GM19023 (cell line): Measurements from ENCODE around the gene SSR3.
A peak's percentile ranks its signal among the peaks of the same experiment; 100 is the strongest.
"Not testable (repeated sequence)": the region's sequence is repeated elsewhere in the genome, so short reads cannot be mapped to it uniquely, and the experiment has no call there.

Source experiments
- ATAC-seq: cut with Tn5 transposase; IDR thresholded peaks from one replicate; pipeline ENCODE4 v1.9.1; 2021; ENCODE audit warnings: mild to moderate bottlenecking, moderate library complexity; ENCODE audit not compliant: unreplicated experiment

SSR3 gene

DNA sequence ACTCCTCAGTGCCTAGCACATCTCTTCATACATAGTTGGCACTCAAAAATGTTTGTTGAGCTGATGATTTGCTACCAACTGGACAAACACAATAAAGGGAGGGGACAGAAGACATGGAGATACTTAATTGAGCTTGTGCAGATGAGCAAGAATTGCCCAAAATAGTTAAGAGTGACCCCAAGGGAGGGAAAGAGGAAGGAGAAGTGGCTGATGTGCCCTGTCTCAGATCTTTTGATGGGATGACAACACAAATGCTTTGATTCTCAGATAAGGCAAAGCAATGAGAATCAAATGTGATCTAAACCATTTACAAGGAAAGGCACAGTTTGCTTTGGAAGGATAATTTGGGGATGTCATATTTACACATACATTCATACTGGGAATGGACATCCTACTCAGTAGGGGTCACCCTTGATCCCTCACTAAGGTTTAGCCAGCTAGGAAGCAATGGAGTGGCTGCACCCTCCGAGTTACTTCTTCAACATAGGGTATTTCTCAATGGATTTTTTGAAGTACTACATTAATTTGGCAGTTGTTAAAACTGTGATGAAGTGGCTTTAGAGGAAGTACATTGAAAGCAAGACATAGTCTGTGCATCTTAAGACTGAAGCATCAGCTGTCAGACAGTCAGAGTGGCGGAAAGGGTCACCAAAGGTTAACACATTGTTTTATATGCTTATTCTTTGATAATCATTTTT is 21.9 kb upstream of the SSR3 start:
- no peak for ATAC-seq

DNA sequence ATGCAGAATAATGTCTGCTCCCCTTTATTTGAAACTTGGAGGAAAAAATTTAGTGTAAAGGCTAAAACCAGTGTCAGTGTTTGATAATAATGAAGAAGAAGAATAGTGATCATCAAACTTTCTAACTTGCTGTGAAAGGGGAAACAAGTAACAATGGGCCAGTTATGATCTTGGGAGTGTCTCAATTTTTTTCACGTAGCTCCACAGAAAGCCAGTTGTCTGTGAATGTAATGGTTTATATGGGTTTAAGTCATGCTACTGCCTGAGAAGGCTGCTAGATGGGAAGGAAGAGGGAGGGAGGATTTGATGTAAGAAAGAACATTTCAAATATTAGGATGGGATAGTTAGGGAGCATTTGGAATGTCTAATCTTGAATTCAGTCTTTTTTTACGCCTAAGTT is 21.1 kb upstream of the SSR3 start:
- ATAC-seq: no peak

GRCh38 chr3:156575641-156576040 is 20.7 kb upstream of the SSR3 start:
- ATAC-seq: no peak

GRCh38 chr3:156569881-156570280 is 15.0 kb upstream of the SSR3 start:
- ATAC-seq: not testable (repeated sequence)

DNA sequence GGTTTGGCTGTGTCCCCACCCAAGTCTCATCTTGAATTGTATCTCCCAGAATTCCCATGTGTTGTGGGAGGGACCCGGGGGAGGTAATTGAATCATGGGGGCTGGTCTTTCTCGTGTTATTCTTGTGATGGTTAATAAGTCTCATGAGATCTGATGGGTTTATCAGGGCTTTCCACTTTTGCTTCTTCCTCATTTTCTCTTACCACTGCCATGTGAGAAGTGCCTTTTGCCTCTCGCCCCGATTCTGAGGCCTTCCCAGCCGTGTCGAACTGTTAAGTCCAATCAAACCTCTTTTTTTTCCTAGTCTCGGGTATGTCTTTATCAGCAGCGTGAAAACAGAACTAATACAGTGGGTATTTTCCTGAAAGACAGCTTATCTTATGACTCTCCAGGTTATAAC is 14.1 kb upstream of the SSR3 start:
- ATAC-seq: not testable (repeated sequence)

- ATAC-seq: no peak
These were observed 9.2 kb upstream of the SSR3 start for GRCh38 chr3:156563900-156564682.

- not testable (repeated sequence) for ATAC-seq
These were observed 7.6 kb upstream of the SSR3 start for GRCh38 chr3:156562486-156562885.

DNA sequence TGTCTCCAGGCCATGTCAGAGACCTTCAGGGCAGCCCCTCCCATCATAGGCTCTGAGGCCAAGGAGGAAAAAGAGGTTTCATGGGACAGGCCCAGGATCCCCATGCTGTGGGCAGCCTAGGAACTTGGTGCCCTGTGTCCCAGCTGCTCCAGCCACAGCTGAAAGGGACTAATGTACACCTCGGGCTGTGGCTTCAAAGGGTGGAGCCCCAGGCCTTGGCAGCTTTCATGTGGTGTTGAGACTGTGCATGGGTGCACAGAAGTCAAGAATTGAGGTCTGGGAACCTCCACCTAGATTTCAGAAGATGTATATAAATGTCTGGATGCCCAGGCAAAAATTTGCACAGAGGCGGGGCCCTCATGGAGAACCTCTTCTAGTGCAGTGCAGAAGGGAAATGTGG is 6.6 kb upstream of the SSR3 start:
- ATAC-seq: peak; percentile 75

DNA sequence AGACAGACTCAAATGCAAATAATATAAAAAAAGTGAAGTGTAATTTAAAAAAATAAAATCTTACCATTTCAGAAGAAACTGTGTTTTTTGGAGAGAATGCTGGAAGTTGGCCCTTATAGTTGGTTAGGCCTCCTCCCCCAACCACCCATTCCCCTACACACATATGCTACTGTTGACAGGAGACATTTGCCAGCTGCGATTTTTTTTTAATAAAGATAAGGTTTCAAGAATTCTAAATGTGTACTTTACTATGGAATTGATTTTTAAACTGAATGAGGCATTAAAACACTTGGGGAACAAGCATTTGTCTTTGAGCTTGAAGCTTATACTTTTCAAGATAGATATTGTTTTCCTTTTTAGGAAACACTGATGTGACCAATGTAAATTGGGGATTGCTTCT is 4.4 kb upstream of the SSR3 start:
- no peak for ATAC-seq

- ATAC-seq: no peak
These were observed 3.5 kb upstream of the SSR3 start for GRCh38 chr3:156558389-156558788.

- ATAC-seq: no peak
These were observed 439 bp downstream of the SSR3 start for GRCh38 chr3:156554515-156554841.

GRCh38 chr3:156553705-156554356 is 1.1 kb downstream of the SSR3 start:
- no peak for ATAC-seq

GRCh38 chr3:156552973-156553372 is 1.9 kb downstream of the SSR3 start:
- ATAC-seq: no peak

DNA sequence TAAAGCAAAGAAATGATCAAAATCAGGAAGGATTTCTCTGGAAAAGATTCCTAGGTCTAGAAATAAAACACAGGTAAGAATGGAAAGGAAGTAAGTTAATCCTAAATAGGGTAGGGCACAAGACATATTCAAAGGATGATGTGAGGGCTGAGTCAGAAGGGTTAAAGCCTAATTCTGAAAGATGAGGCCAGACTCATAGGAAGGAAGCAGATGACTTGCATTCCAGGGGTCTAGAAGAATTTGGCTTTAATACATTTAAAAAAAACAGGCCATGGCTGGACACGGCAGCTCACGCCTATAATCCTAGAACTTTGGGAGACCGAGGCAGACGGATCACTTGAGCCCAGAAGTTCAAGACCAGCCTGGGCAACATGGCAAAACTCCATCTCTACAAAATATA is 3.2 kb downstream of the SSR3 start:
- ATAC-seq: no peak

GRCh38 chr3:156551261-156551660 is 3.7 kb downstream of the SSR3 start:
- ATAC-seq: no peak

- no peak for ATAC-seq
These were observed 6.0 kb downstream of the SSR3 start for GRCh38 chr3:156548902-156549301.

DNA sequence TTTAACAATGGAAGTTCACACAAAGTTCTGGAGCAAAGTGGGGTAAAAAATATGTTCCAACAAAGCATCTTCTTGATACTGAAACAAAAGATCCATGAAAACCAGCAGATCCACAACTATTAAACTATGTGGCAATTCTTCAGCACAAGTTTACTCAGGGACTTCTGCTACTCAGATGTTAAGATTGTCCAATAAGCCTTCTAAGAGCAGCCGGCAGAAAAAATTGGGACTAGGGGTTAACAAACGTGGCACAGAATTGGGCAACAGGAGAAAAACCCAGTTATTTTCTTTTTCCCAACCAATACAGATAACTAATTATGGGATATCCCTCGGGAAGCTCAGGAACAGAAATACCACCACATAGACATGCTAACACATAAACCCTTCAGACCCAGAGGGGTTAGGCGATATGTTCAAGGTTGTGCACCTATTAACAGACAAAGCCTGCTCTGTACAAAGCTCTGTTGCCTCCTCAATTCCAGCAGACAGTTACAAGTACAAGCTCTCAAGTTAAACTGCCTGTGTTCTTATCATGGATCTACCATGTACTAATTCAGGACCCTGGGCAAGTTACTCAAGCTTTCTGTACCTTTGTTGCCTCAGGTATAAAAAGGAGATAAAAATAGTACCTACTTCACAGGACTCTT is 6.8 kb downstream of the SSR3 start:
- no peak for ATAC-seq

DNA sequence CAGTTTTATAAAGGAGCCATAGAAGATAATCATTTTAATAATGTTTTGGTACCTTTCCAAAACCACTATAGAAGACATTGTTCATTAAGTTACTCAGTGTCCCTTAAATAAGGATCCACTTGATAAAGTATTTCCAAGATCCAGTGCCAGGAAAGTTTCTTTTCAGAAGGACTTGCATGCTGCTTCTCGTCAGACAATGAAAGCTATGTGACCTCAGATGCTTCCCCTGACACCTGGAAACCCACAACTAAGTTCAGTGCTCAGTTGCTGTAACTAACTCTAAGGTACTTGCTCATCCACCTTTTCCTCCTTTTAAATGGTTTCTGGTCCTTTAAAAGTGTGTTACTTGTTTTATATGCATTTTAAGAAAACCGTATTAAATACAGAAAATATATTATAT is 7.3 kb downstream of the SSR3 start:
- ATAC-seq: no peak

DNA sequence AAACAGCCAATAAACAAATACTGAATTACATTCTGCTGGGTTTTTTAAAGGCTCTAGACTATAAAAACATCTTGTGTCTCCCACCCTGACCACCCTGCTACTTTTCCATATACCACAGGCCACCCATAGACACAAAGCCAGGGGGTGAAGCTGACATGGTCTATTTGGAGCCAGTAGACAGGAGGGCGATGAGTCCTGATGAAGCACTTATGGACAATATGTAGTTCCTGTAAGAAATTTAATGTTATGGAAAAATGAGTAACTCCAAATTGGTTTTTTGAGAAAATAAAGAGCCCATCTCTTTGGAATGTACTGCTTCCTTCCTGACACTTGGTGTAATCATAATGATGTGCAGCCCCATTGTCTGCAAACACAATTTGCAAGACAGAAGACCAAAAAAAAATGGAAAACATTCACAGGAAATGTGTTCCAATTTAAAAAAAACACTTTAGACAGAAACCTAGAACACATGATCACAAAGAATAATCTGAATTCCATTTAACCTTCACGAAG is 11.8 kb downstream of the SSR3 start:
- no peak for ATAC-seq

DNA sequence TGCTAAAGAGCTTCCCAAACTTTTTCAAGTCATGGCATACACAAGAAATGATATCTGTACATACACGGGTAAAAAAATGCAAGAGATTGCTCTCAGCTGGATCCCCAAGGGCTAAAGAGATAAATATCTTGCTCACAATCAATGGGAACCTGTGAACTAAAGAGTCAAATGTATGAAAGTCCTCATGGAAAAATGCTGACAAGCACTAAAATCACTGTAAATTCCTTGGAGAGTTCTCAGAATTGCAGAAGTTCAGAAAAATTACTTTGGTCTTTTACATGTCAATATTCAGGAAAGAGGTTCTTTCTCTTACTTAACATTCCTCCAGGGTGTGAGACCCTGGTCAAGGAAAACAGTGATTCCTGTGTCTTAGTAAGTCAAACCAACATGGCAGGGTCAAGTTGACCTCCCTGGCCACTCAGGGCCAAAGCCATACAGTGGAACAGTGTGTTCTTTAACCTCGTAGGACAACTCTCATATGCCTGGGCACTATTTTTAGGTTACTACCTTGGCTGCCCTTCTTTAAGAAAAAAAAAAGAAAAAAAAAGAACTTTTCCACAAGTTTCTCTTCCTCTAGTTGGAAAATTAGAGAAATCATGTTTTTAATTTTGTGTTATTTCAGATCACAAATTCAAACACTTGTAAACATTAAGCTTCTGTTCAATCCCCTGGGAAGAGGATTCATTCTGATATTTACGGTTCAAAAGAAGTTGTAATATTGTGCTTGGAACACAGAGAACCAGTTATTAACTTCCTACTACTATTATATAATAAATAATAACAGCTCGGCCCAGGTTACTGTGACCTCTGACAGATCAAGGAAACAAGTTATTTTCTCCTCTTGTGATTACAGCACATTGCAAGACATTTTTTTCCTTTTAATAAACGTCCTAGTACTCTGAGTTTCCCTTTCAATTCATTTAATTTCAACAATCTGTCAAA is 12.5 kb downstream of the SSR3 start:
- ATAC-seq: no peak
